Endothelial cell of umbilical vein (primary cell): ENCODE measurements around the gene SLC27A2.

Experiments
- JUN ChIP-seq: IDR thresholded peaks from 2 replicates; pipeline ENCODE4 v1.6.1; 2011; ENCODE audit warnings: borderline replicate concordance, low read depth; ENCODE audit not compliant: insufficient read length, insufficient read depth
- MYC ChIP-seq: IDR thresholded peaks from one replicate; pipeline ENCODE4 v1.6.1; 2011; ENCODE audit warnings: mild to moderate bottlenecking, low read depth, low read length
- POLR2A ChIP-seq: IDR thresholded peaks from 2 replicates; pipeline ENCODE4 v1.6.1; 2012; ENCODE audit warnings: low read depth, mild to moderate bottlenecking, control low read depth, low read length
- POLR2AphosphoS5 ChIP-seq: IDR thresholded peaks from 2 replicates; pipeline ENCODE4 v1.6.1; 2012; ENCODE audit warnings: low read depth, mild to moderate bottlenecking, control low read depth, low read length, moderate library complexity; ENCODE audit not compliant: insufficient read depth
- TF ChIP-seq, protein P1 (sequence below), 2 donors: IDR thresholded peaks; 1 replicate in 1 of 2; 2 replicates in 1 of 2; pipeline ENCODE4 v1.5.1; 2011; ENCODE audit warnings: low read length in 2 of 2, mild to moderate bottlenecking in 2 of 2, moderate library complexity in 2 of 2, control low read depth in 1 of 2, inconsistent platforms in 1 of 2, low read depth in 1 of 2; ENCODE audit not compliant: insufficient read depth in 1 of 2; ENCODE audit errors: extremely low read depth in 1 of 2

DNA sequence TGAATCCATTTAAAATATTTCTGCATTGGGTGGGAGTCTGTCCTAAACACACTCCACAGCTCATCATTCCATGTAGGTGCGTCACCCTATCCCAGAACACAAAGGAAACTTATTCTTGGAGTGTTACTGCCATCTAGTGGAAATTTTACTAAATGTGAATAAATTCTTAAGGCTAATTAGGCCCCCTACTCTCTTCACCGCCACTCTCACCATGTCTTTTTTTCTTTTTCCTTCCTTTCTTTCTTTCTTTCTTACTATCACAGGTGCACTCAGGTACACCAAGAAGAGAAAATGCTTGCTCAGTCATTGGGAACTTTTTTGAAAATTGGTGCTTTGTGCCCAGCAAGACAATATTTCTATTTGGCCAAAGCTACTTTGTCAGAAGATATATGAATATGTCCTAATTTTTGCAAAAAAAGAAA is 36.5 kb upstream of the SLC27A2 start:
- TF ChIP-seq, protein P1, sequence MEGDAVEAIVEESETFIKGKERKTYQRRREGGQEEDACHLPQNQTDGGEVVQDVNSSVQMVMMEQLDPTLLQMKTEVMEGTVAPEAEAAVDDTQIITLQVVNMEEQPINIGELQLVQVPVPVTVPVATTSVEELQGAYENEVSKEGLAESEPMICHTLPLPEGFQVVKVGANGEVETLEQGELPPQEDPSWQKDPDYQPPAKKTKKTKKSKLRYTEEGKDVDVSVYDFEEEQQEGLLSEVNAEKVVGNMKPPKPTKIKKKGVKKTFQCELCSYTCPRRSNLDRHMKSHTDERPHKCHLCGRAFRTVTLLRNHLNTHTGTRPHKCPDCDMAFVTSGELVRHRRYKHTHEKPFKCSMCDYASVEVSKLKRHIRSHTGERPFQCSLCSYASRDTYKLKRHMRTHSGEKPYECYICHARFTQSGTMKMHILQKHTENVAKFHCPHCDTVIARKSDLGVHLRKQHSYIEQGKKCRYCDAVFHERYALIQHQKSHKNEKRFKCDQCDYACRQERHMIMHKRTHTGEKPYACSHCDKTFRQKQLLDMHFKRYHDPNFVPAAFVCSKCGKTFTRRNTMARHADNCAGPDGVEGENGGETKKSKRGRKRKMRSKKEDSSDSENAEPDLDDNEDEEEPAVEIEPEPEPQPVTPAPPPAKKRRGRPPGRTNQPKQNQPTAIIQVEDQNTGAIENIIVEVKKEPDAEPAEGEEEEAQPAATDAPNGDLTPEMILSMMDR (IDR thresholded peaks at IDR 0.05; ENCODE audit: extremely low read depth in 1 of 2, insufficient read depth in 1 of 2, low read depth in 1 of 2, low read length in 2 of 2): peak; percentile 16 to 25
- TF ChIP-seq POLR2A: no peak
- peak; percentile 48 for TF ChIP-seq JUN
- TF ChIP-seq POLR2AphosphoS5: no peak
- no peak for TF ChIP-seq MYC
